GM18499 (cell line): ENCODE data around the gene TNS3.

Experiments
- ATAC-seq: cut with Tn5 transposase; IDR thresholded peaks from one replicate; pipeline ENCODE4 v1.9.1; 2021; ENCODE audit warnings: moderate number of reproducible peaks; ENCODE audit not compliant: insufficient read depth, unreplicated experiment

The TNS3 gene

GRCh38 chr7:47340517-47340916 is 241.4 kb downstream of the TNS3 start:
- ATAC-seq, result no peak

- ATAC-seq, result no peak
Observed at GRCh38 chr7:47338026-47338425, 243.9 kb downstream of the TNS3 start.

GRCh38 chr7:47337531-47337930 is 244.4 kb downstream of the TNS3 start:
- ATAC-seq, result peak; percentile 89

GRCh38 chr7:47336472-47337425 is 245.2 kb downstream of the TNS3 start:
- ATAC-seq, result no peak

- no peak for ATAC-seq
Observed at GRCh38 chr7:47335557-47336471, 246.1 kb downstream of the TNS3 start.

GRCh38 chr7:47335071-47335470 is 246.8 kb downstream of the TNS3 start:
- ATAC-seq, result no peak

GRCh38 chr7:47333959-47334358 is 248.0 kb downstream of the TNS3 start:
- no peak for ATAC-seq

GRCh38 chr7:47333554-47333887 is 248.4 kb downstream of the TNS3 start:
- no peak for ATAC-seq

- ATAC-seq, result no peak
Observed at GRCh38 chr7:47332681-47333553, 249.0 kb downstream of the TNS3 start.

- no peak for ATAC-seq
Observed at GRCh38 chr7:47332213-47332612, 249.7 kb downstream of the TNS3 start.

- ATAC-seq, result no peak
Observed at GRCh38 chr7:47331179-47331565, 250.7 kb downstream of the TNS3 start.

GRCh38 chr7:47330561-47331178 is 251.2 kb downstream of the TNS3 start:
- ATAC-seq, result no peak

- no peak for ATAC-seq
Observed at GRCh38 chr7:47330026-47330425, 251.9 kb downstream of the TNS3 start.

GRCh38 chr7:47329320-47329926 is 252.5 kb downstream of the TNS3 start:
- ATAC-seq, result no peak

GRCh38 chr7:47328392-47329319 is 253.3 kb downstream of the TNS3 start:
- ATAC-seq, result no peak

GRCh38 chr7:47327698-47328391 is 254.1 kb downstream of the TNS3 start:
- ATAC-seq, result no peak

GRCh38 chr7:47327346-47327697 is 254.6 kb downstream of the TNS3 start:
- no peak for ATAC-seq

GRCh38 chr7:47326808-47327207 is 255.1 kb downstream of the TNS3 start:
- ATAC-seq, result no peak
